Prostate gland (tissue), 2 donors: ENCODE measurements around the gene CFD. TPM values are rescaled to one million over a fixed set of nuclear protein-coding genes. Genes with fewer than 3 reads are reported as not detected.

Experiments
- DNase-seq: peaks from one replicate; pipeline ENCODE4 v3.0.0-alpha.2; 2019; ENCODE audit warnings: low spot score
- H3K27ac ChIP-seq, 2 donors: fragments of 200-600 bp; sonication (generic); 2 replicates each; pipeline ENCODE4 v1.5.1; 2017 to 2019
- H3K27me3 ChIP-seq: fragments of 200-600 bp; sonication (generic); replicated peaks from 2 replicates; pipeline ENCODE4 v1.5.1; 2019; ENCODE audit not compliant: insufficient read depth
- H3K36me3 ChIP-seq, 2 donors: fragments of 200-600 bp; sonication (generic); 1 replicate in 1 of 2; 2 replicates in 1 of 2; pipeline versions ENCODE4 v1.5.1 to v1.8.1; 2017 to 2019
- H3K4me1 ChIP-seq: fragments of 200-600 bp; sonication (generic); replicated peaks from 2 replicates; pipeline ENCODE4 v1.5.1; 2019
- H3K4me3 ChIP-seq, 2 donors: fragments of 200-600 bp; sonication (generic); 2 replicates each; pipeline ENCODE4 v1.5.1; 2017 to 2019
- H3K9me3 ChIP-seq: fragments of 200-600 bp; sonication (generic); 2 replicates; pipeline ENCODE4 v1.5.1; 2017
- CTCF ChIP-seq, 4 experiments: fragments of 200-600 bp in 2 of 4; fragments of 450-650 bp in 2 of 4; sonication (generic) in 2 of 4; IDR thresholded peaks; 1 replicate in 3 of 4; 2 replicates in 1 of 4; pipeline ENCODE4 v1.5.1; 2016 to 2019; ENCODE audit warnings: antibody characterized with exemption in 4 of 4, mild to moderate bottlenecking in 2 of 4, moderate library complexity in 2 of 4
- POLR2A ChIP-seq: fragments of 450-650 bp; IDR thresholded peaks from one replicate; pipeline ENCODE4 v1.6.1; 2016; ENCODE audit warnings: antibody characterized with exemption, mild to moderate bottlenecking
- POLR2AphosphoS5 ChIP-seq: sonication (generic); formaldehyde crosslinking; IDR thresholded peaks from one replicate; pipeline ENCODE4 v1.6.1; 2017; ENCODE audit warnings: antibody characterized with exemption
- WGBS: methylation state at CpG from one replicate; pipeline ENCODE4 v1.1.5; 2018; 5-methylcytosine and 5-hydroxymethylcytosine counted together
- intact Hi-C: fragments of 100-400 bp; cut with DNase I; formaldehyde crosslinking; loops from one replicate; pipeline ENCODE4 v1.14.2; 2022
- total RNA-seq, 2 donors: library from RNA; depleted of rRNA; stranded (reverse); fragments of >200 nt; gene quantifications; one replicate each; pipeline ENCODE4 v1.1.0, GENCODE V29; 2016

CFD gene
- total RNA-seq, 2 donors from 2014 or later = 92.2 to 167 TPM

- DNase-seq = no peak
- no peak overlapping the region for H3K4me3 ChIP-seq
- WGBS = 86% methylated on average over 36 of the region's 37 CpGs
- no peak overlapping the region for H3K27ac ChIP-seq
- intact Hi-C loops = no loop called here
- H3K36me3 ChIP-seq = peaks cover 12 to 23% of the 10 kb centered on the region in 2 donors
- no peaks in the 10 kb centered on the region for H3K4me1 ChIP-seq
- H3K27me3 ChIP-seq = no peaks in the 10 kb centered on the region
- no peaks in the 10 kb centered on the region for H3K9me3 ChIP-seq
- TF ChIP-seq POLR2AphosphoS5 (no peak), POLR2A (no peak), CTCF (IDR thresholded peaks at IDR 0.05) (no peak)
These were observed 20.4 kb downstream of the CFD start for GRCh38 chr19:879711-880438.

- no peak overlapping the region for H3K4me3 ChIP-seq
- H3K27me3 ChIP-seq = no peaks in the 10 kb centered on the region
- no peak for DNase-seq
- H3K9me3 ChIP-seq = no peaks in the 10 kb centered on the region
- H3K27ac ChIP-seq = no peak overlapping the region
- no peaks in the 10 kb centered on the region for H3K4me1 ChIP-seq
- intact Hi-C loops = no loop called here
- TF ChIP-seq POLR2A (no peak), POLR2AphosphoS5 (no peak), CTCF (IDR thresholded peaks at IDR 0.05) (no peak)
- peaks cover 10 to 32% of the 10 kb centered on the region in 2 donors for H3K36me3 ChIP-seq
- 96% methylated on average over 32 of the region's 34 CpGs for WGBS
These were observed 22.1 kb downstream of the CFD start for GRCh38 chr19:881385-882071.

DNA sequence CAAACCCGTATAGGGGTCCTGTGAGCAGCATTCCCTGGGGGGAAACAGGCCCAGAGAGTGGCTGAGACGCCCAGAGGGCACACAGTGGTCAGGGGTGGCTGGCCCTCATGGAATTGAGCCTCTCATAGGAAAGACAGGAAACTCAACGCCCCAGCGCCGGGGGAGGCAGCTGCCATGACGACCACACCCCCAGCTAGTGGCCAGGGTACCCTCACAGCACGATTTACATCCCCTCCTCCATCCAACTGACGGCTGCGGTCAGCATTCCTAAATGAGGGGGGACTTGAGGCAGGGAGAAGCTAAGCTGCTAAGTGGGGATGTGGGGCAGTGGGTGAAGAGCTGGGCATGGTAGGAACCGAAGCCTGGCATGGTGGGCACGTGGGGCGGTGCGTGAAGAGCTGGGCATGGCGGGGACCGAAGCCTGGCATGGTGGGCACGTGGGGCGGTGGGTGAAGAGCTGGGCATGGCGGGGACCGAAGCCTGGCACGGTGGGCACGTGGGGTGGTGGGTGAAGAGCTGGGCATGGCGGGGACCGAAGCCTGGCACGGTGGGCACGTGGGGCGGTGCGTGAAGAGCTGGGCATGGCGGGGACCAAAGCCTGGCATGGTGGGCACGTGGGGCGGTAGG is 23.5 kb downstream of the CFD start:
- no peak for TF ChIP-seq POLR2A
- TF ChIP-seq CTCF (IDR thresholded peaks at IDR 0.05) = no peak
- no peak for TF ChIP-seq POLR2AphosphoS5
- H3K27me3 ChIP-seq = no peaks in the 10 kb centered on the region
- H3K9me3 ChIP-seq = no peaks in the 10 kb centered on the region
- no peaks in the 10 kb centered on the region for H3K4me1 ChIP-seq
- H3K27ac ChIP-seq = no peak overlapping the region
- DNase-seq = no peak
- no peak overlapping the region for H3K4me3 ChIP-seq
- intact Hi-C loops = no loop called here
- 93% methylated on average over 30 of the region's 30 CpGs for WGBS
- H3K36me3 ChIP-seq = peaks cover 10 to 32% of the 10 kb centered on the region in 2 donors

DNA sequence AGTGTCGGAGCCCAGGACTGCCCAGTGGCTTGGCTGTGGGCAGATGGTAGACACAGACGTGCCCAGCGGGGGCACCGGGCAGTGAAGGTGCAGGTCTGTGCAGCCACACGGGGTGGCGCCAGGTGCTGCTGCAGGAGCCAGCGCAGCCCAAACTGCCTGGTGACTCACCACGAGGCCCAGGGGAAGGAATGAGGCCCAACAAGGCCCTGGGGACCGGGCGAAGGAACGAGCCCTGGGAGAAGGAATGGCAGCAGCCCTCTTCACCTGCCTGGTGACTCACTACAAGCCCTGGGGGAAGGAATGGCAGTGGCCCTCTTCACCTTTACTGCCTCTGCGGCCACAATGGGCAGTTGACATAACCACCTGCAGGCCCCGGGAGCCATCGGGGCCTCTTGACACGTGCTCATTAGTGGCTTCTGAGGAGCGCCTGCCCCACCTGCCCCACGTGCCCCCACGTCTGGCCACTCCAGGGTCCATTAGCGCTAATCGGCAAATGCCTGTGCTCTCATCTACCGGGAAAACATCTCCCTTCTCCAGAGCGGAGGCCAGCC is 24.3 kb downstream of the CFD start:
- TF ChIP-seq POLR2AphosphoS5 (no peak), CTCF (IDR thresholded peaks at IDR 0.05) (peak in 1 of 4 experiments; percentile 35)
- intact Hi-C loops = no loop called here
- Histone ChIP-seq H3K4me1 (no peaks in the 10 kb centered on the region), H3K27ac (no peak overlapping the region), H3K36me3 (peaks cover 10 to 32% of the 10 kb centered on the region in 2 donors), H3K4me3 (no peak overlapping the region), H3K27me3 (no peaks in the 10 kb centered on the region), H3K9me3 (no peaks in the 10 kb centered on the region)
- DNase-seq = no peak
- 86% methylated on average over 19 of the region's 22 CpGs for WGBS
